ENCODE results near the gene JSRP1.

GRCh38 chr19:2226840-2227360 lies 29.3 kb downstream of the JSRP1 start:
- TF ChIP-seq EP300 (conservative IDR thresholded peaks at IDR 0.05; ENCODE audit: poor library complexity, severe bottlenecking): no peak
- TF ChIP-seq, protein P1, sequence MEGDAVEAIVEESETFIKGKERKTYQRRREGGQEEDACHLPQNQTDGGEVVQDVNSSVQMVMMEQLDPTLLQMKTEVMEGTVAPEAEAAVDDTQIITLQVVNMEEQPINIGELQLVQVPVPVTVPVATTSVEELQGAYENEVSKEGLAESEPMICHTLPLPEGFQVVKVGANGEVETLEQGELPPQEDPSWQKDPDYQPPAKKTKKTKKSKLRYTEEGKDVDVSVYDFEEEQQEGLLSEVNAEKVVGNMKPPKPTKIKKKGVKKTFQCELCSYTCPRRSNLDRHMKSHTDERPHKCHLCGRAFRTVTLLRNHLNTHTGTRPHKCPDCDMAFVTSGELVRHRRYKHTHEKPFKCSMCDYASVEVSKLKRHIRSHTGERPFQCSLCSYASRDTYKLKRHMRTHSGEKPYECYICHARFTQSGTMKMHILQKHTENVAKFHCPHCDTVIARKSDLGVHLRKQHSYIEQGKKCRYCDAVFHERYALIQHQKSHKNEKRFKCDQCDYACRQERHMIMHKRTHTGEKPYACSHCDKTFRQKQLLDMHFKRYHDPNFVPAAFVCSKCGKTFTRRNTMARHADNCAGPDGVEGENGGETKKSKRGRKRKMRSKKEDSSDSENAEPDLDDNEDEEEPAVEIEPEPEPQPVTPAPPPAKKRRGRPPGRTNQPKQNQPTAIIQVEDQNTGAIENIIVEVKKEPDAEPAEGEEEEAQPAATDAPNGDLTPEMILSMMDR (IDR thresholded peaks at IDR 0.05; ENCODE audit: poor library complexity, severe bottlenecking): no peak
- no peak for TF ChIP-seq SMC3 (conservative IDR thresholded peaks at IDR 0.05; ENCODE audit: poor library complexity)
- TF ChIP-seq POLR2AphosphoS5 (IDR thresholded peaks at IDR 0.05): no peak
- TF ChIP-seq EZH2 (IDR thresholded peaks at IDR 0.05; ENCODE audit: borderline replicate concordance, insufficient read depth, low read length, poor library complexity, severe bottlenecking): no peak
- no peak for TF ChIP-seq RAD21 (conservative IDR thresholded peaks at IDR 0.05)
- TF ChIP-seq TAF1 (IDR thresholded peaks at IDR 0.05; ENCODE audit: low read depth): no peak
- TF ChIP-seq, protein P2, sequence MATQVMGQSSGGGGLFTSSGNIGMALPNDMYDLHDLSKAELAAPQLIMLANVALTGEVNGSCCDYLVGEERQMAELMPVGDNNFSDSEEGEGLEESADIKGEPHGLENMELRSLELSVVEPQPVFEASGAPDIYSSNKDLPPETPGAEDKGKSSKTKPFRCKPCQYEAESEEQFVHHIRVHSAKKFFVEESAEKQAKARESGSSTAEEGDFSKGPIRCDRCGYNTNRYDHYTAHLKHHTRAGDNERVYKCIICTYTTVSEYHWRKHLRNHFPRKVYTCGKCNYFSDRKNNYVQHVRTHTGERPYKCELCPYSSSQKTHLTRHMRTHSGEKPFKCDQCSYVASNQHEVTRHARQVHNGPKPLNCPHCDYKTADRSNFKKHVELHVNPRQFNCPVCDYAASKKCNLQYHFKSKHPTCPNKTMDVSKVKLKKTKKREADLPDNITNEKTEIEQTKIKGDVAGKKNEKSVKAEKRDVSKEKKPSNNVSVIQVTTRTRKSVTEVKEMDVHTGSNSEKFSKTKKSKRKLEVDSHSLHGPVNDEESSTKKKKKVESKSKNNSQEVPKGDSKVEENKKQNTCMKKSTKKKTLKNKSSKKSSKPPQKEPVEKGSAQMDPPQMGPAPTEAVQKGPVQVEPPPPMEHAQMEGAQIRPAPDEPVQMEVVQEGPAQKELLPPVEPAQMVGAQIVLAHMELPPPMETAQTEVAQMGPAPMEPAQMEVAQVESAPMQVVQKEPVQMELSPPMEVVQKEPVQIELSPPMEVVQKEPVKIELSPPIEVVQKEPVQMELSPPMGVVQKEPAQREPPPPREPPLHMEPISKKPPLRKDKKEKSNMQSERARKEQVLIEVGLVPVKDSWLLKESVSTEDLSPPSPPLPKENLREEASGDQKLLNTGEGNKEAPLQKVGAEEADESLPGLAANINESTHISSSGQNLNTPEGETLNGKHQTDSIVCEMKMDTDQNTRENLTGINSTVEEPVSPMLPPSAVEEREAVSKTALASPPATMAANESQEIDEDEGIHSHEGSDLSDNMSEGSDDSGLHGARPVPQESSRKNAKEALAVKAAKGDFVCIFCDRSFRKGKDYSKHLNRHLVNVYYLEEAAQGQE (IDR thresholded peaks at IDR 0.05; ENCODE audit: borderline replicate concordance): no peak
- no peak for TF ChIP-seq MXI1 (conservative IDR thresholded peaks at IDR 0.05; ENCODE audit: poor library complexity, severe bottlenecking)

Measured in neural cell (in vitro differentiated cells).